H1 (cell line): ENCODE results near the gene KANSL1. TPM values are rescaled to one million over a fixed set of nuclear protein-coding genes. Genes with fewer than 3 reads are reported as not detected.

ENCODE experiments used
- POU5F1 ChIP-seq: IDR thresholded peaks from 2 replicates; pipeline ENCODE4 v1.6.1; 2011; ENCODE audit warnings: low read depth, mild to moderate bottlenecking, low read length, moderate library complexity
- SIX5 ChIP-seq: IDR thresholded peaks from 2 replicates; pipeline ENCODE4 v1.6.1; 2011; ENCODE audit warnings: mild to moderate bottlenecking, low read depth, low read length
- TEAD4 ChIP-seq: IDR thresholded peaks from 2 replicates; pipeline ENCODE4 v1.6.1; 2012; ENCODE audit warnings: low read depth, low read length, inconsistent platforms, mixed read lengths
- polyA plus RNA-seq, 7 experiments: library from polyadenylated mRNA; depleted of rRNA in 3 of 7; stranded (reverse) in 5 of 7; unstranded in 2 of 7; fragments of >200 nt in 5 of 7; fragments of 200-250 nt in 2 of 7; gene quantifications; 1 replicate in 5 of 7; 2 replicates in 1 of 7; 4 replicates in 1 of 7; pipeline versions ENCODE4 v1.2.1 to v1.2.3, GENCODE V29; 2011 to 2013; ENCODE audit warnings: missing spikeins in 2 of 7, mixed read lengths in 2 of 7
- total RNA-seq: library from RNA; stranded (reverse); fragmentation: NEBNext Ultra II Directional; extraction: Animal tissue kit (Norgen Biotek cat#: 25700); gene quantifications from 2 replicates; pipeline ENCODE4 v1.2.1, GENCODE V29; 2021
- TF ChIP-seq, protein P1 (sequence below): IDR thresholded peaks from 2 replicates; pipeline ENCODE4 v1.6.1; 2012; ENCODE audit warnings: inconsistent platforms

The KANSL1 gene
- total and polyA plus RNA-seq, 2 of the 8 experiments (the other 6 are each of a cell fraction or from before 2014, with no cell fraction given): 34.0 to 128 TPM

DNA sequence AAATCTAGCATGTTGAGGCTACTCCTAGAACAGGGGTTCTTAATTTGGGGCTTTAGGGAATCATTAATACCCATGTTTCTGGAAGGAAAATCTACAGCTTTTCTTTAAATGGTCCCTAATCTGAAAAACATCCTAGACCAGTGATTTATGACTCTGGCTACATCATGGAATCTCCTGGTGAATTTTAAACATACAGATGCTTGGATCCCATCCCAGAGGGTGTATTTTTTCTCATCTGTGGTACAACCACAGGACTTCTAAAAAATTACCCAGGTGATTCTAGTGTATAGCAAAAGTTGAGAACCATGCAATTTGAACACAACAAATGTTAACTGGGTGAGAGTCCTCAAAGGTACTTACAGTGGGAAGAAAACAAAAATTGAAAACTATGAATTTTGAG lies 41.5 kb downstream of the KANSL1 start (continued):
- TF ChIP-seq, protein P1, sequence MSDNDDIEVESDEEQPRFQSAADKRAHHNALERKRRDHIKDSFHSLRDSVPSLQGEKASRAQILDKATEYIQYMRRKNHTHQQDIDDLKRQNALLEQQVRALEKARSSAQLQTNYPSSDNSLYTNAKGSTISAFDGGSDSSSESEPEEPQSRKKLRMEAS: no peak
- no peak for TF ChIP-seq POU5F1
- no peak for TF ChIP-seq SIX5
- TF ChIP-seq TEAD4: no peak
